Raji (cell line): ENCODE data around the gene OR5H14.

Experiments
- POLR2A ChIP-seq: IDR thresholded peaks from 2 replicates; pipeline ENCODE4 v1.6.1; 2011; ENCODE audit warnings: low read depth, low read length, control low read depth; ENCODE audit not compliant: insufficient read depth

Gene OR5H14

DNA sequence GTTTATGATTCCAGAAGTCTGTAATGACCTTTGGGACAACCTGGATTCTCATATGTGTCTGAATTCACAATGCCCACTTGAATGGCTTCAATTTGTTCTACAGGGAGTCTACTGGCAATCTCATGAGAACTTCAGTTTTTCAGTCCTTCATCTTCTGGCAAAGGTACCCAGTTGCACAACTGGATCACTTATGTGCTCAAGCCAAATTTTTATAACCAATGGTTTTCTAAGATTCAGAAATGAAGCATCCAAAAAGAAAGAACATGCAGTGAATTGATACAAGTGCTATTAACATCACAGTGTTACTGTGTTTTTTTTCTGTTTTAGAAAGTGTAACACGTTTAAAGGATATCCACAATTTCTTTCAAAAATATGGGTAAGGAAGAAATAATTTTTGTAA lies at the start of gene OR5H14:
Gene OR5H14, plus strand, starts transcription at position 301 of the 400 bp plus-strand sequence. CDS start 1,907 bp downstream, outside the sequence.
- no peak for TF ChIP-seq POLR2A

DNA sequence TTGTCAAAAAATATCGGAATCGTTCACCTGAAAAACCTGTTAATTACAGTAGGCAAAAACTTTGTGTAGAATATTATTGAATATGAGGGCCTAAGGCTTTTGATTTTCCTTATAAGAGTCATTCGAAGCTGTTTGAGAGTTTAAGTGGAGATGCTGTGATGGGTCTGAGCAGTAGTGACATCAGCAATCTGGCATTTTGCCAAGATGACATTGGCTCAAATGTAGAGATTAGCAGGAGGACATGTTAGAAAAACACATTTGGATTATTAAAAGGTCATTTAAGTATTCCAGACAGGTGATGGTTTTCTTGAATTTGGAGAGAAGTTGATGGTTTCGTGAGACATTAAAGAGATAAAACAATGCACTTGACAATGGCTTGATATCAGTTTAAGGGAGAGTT lies 47.4 kb upstream of the OR5H14 start:
- no peak for TF ChIP-seq POLR2A

DNA sequence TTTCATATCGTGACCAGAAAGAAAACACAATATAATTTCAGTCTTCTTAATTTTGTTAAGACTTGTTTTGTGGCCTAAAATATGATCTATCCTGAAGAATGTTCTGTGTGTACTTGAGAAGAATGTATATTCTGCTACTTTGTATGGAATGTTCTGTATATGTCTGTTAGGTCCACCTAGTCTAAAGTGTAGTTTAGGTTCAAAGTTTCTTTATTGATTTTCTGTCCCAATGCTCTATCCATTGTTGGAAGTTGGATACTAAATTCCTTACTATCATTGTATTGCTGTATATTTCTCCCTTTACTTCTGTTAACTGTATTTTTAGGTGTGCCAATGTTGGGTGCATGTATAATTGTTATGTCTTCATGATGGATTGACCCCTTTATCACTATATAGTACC lies 39.1 kb upstream of the OR5H14 start:
- no peak for TF ChIP-seq POLR2A

DNA sequence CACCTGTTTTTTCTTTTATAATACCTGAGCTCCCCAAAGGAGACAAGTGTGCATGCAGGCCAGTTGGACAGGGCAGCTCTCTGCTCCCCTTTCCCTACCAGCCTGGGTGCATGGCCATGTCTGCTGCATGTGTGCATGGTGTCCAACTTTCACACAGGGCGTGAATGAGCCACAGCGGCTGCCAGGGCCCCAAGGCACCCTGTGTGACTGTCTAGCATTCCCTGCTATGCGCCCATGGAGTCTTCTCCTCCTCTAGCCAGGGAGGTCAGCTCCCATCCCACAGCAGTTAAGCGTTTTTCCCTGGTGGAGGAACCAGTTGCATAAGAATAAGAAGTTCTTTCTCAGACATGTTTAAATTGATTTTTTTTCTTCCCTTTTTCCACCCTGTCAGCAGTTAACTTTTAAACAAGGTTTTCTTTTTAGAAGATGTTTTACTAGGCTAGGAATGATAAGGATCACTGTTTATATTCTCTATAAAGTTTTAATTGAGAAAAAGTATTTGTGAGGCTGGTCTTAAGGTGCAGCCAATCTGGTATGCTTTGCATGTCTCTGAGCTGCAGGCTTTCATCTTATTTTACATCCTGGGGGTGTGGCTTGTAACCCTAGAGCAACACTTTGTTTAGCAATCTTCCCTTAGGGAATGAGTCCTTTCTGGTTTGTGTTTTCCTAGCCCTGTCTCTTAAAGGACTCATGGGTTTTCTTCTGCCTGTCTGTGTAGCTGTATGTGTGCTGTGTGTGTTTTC lies 37.3 kb upstream of the OR5H14 start:
- TF ChIP-seq POLR2A: no peak

DNA sequence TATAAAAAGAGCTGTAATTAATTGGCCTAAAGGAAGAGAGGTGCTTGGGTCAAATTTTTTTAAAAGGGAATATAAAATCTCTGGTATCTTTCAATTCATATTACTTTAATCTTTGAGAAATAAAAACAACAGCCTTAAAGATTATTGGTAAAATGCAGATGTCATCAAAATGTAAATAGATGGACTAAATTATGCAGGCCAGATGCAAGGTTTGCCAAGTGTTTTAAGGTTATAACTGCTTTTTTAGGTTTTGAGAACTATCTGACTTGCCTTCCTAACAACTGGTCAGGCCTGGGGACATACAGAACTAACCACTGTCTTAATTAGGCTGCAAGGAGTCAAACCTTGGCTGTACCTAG lies 36.8 kb upstream of the OR5H14 start:
- no peak for TF ChIP-seq POLR2A

DNA sequence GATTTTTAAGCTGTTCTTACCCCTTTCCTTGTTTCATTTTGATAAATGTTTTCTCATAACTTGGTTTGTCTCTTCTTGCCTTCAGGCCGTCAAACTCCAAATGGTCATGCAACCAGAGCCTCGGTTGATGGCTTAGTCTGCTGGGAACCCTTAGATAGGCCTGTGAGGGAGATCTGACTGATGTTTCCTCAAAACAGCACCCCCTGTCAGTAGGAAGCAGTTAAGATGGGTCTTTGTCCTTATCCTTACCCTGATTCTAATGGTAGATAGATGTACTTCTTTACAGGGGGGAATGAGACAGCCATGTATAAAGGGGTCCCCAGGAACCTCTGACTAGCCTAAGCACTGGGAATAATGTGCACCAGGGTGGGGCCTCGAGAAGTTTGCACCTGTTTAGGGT lies 33.0 kb upstream of the OR5H14 start:
- TF ChIP-seq POLR2A: no peak

DNA sequence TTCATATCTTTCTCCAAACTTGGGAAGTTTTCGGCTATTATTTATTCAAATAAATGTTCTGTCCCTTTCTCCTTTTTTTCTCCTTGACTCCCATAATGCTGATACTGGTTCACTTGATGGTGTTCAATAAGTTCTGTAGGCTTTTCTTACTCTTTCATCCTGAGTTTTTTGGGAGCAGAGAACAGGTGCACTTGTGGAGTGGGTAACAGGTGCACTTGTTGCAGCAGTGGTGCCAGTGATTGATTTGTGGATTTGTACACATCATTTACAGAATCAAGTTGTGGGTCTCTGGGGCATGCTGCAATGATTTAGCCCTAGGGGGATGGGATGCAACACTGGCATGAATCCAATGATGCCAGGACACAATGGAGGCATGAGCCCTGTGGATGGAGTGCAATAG lies 31.6 kb upstream of the OR5H14 start:
- TF ChIP-seq POLR2A: no peak

DNA sequence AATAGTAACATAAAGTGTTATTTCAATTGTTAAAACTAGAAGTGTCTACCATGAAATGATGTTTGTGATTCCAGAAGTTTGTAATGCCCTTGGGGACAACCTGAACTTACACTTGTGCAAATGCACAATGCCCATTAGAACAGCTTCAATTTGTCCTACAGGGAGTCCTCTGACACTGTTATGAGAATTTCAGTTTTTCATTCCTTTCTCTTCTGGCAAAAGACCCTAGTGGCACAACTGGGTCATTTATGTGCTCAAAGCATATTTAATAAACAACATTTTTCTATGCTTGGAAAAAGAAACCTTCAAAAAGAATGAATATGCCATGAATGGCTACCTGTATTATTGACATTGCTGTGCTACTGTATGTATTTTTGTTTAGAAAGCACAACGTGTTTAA lies 16.9 kb upstream of the OR5H14 start, which contains the start of gene OR5H1:
Gene OR5H1, plus strand, starts transcription at position 301 of the 400 bp plus-strand sequence. CDS start 1,977 bp downstream, outside the sequence.
- TF ChIP-seq POLR2A: no peak

DNA sequence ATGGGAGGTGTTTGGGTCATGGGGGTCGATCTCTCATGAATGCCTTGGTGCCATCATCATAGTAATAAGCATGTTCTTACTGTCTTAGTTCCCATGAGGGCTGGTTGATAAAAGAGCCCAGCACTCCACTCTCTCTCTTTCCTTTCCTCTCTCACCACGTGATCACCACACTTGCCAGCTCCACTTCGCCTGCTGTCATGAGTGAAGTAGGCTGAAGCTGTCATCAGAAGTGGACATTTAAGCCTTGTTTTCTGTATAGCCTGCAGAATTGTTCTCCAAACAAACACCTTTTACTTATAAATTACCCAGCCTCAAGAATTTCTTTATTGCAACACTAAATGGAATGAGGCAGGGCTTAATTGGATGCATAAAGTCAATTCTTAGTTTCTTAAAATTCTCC lies 10.6 kb upstream of the OR5H14 start:
- TF ChIP-seq POLR2A: no peak

DNA sequence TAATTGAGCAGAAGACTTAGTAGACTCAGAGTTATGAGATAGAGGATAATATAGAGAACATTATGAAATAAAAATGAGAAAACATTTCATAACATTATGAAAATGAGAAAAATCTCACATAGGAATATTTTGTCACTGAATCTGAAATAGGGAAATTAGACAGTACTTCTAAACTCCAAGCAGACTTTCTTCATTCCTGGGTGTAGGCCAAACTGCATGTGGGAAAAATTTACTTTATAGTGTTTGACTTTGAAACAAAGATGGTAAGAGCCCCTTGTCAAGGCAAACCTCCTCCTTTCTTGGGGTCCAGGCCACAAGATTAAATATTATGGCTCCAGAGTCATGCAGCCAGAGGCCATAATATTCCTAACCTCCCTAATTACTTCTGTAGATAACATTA lies 6.7 kb upstream of the OR5H14 start:
- no peak for TF ChIP-seq POLR2A

DNA sequence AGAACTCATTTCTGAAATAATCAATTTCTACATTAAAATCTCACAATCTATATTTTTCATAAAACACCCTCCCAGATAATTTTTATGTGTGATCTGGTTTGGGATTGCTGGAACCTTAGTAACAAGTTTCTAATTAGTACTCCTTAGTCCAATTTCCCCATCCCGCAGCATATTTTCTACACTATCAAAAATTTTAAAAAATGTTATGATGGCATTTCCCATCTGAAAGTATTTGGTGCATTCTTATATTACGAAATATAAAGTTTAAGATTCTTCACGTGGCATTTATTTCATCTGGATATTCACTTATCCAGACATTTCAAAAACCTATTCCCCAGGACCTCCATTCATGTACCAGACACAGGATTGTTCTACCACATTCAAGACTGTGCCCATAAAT lies 1.5 kb downstream of the OR5H14 start:
- no peak for TF ChIP-seq POLR2A

DNA sequence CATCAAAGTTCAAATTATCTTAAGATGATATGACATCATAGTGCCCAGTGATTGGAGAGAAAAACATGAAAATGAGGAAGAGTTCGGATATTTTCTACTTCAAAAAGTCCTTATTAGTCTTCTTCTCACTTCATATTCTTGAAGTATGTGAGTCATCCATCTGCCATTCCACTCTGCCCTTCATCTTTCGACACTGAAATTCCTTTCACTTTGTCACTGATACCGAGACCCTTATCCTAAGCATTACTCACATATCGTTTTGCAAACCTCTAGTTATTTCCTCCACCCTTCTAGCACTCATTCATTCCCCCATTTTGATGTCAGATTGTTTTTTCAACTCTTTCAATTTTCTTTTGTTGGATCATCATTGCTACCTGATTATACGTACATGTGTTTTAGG lies 4.0 kb downstream of the OR5H14 start:
- no peak for TF ChIP-seq POLR2A

DNA sequence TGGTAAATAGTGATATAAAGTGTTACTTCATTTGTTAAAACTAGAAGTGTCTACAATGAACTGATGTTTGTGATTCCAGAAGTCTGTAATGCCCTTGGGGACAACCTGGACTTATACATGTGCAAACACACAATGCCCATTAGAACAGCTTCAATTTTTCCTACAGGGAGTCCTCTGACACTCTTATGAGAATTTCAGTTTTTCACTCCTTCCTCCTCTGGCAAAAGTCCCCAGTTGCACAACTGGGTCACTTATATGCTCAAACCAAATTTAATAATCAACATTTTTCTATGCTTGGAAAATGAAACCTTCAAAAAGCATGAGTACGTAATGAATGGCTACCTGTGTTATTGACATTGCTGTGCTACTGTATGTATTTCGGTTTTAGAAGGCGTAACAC lies 19.1 kb downstream of the OR5H14 start, which contains the start of gene OR5H15:
Gene OR5H15, plus strand, starts transcription at position 301 of the 400 bp plus-strand sequence. CDS start 2,004 bp downstream, outside the sequence.
- no peak for TF ChIP-seq POLR2A

DNA sequence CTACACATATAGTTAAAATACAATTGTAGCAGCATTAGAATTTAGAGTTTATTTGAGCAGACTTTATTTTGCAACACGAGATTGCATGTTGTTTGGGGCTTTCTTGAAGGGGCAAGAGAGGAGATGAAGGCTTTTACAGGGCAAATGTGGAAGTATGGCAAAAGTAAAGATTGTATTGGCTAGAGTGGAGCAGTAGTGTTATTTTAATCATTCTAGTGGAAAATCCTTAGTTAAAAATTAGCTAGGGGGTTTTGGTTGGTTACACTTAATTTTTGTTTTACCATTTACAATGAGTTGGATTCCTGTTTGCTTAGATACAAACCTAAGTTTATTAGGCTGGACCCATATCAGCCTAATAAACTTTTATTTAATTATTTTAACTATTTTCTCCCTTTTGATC lies 23.8 kb downstream of the OR5H14 start:
- TF ChIP-seq POLR2A: no peak

DNA sequence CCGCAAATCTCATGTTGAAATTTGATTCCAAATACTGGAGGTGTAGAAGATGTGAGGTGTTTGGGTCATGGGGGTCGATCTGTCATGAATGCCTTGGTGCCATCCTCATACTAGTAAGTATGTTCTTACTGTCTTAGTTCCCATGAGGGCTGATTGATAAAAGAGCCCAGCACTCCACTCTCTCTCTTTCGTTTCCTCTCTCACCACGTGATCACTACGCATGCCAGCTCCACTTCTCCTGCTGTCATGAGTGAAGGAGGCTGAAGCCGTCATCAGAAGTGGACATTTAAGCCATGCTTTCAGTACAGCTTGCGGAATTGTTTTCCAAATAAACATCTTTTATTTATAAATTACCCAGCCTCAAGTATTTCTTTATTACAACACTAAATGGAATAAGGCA lies 25.3 kb downstream of the OR5H14 start:
- no peak for TF ChIP-seq POLR2A

DNA sequence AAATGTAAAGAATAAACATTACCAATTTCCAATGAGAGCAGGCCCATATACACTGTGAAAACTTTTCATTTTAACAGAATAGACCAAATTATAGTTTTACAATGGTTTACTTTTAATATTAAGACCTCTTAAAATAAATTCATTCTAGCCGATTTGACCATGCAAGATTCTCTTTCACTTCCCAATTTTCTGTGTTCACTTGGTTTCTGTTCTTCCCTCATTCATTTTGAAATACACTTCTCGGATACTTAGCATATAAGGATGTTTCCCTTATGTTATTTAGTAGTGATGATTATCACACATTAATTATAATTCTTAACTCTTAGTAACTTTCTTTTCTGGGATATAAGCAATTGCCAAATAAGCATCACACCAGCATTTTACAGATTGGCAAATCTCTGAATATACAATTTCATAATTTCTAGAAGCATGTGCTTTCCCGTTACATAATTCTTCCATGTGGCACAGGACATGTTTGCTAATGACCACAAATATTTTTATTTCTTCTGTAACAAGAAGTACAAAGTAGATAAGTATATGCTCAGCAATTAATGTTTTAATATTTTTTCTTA lies 33.1 kb downstream of the OR5H14 start:
- no peak for TF ChIP-seq POLR2A

DNA sequence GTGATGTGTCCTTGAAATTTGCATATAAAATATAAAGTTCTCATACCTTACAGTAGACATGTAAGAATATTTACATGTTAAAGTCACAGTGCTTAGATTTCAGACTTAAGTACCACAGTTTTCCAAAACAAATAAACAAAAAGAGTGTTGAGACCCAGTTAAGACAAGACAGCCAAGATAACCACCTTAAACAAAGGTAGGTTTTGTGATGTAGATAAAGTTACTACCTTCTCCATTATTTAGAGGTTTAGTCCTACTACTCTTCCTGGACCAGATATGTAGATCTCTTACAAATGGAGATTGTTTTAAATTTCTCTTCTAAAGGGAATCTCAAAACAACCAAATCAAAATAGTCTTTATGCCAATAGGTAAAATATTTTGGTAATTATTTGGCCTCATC lies 34.9 kb downstream of the OR5H14 start:
- no peak for TF ChIP-seq POLR2A
